GM12878 (cell line): ENCODE measurements around the gene GOLIM4. TPM values are rescaled to one million over a fixed set of nuclear protein-coding genes. Genes with fewer than 3 reads are reported as not detected.

Experiments used
- ATAC-seq: fragments of 200-7000 bp; cut with Tn5 transposase; 3 replicates; pipeline ENCODE4 v1.9.1; 2020; ENCODE audit warnings: mild to moderate bottlenecking, moderate library complexity
- BruUV-seq: library from RNA; stranded (reverse); fragments of 400-500 nt; replicated peaks from 2 replicates; lab custom pipeline; 2021; lab: Mats Ljungman, UMichigan
- CTCF ChIA-PET: fragments of 300-600 bp; sonication (Branson Sonifier 250); formaldehyde crosslinking; extraction: SDS; loops from one replicate; lab custom pipeline; 2021; ENCODE audit warnings: inconsistent platforms; lab: Yijun Ruan, JAX
- POLR2A ChIA-PET: fragments of 350-600 bp; formaldehyde crosslinking; extraction: SDS; loops from one replicate; lab custom pipeline; 2021; ENCODE audit warnings: inconsistent platforms; lab: Charles Lee
- RAD21 ChIA-PET: fragments of 300-600 bp; sonication (Branson Sonifier 250); formaldehyde crosslinking; loops from one replicate; lab custom pipeline; 2023; ENCODE audit warnings: antibody characterized with exemption; ENCODE audit not compliant: unreplicated experiment; lab: Charles Lee
- SMC1A ChIA-PET: fragments of 300-600 bp; sonication (Branson Sonifier 250); formaldehyde crosslinking; loops from one replicate; lab custom pipeline; 2023; ENCODE audit not compliant: unreplicated experiment, uncharacterized antibody; lab: Charles Lee
- DNase-seq: peaks from one replicate; pipeline ENCODE4 v3.0.0-alpha.2; 2011; ENCODE audit warnings: low read depth, low spot score
- FAIRE-seq: peaks from 3 replicates; lab custom pipeline; 2011; peaks lifted over from hg19 to GRCh38; lab: Jason Lieb, UNC
- H2AFZ ChIP-seq: 2 replicates; pipeline ENCODE4 v1.6.0; 2011; ENCODE audit warnings: low read depth, low read length, control low read depth; ENCODE audit not compliant: control insufficient read depth
- H3K27ac ChIP-seq: 2 replicates; pipeline ENCODE4 v1.5.1; 2011; ENCODE audit warnings: control low read depth; ENCODE audit not compliant: control insufficient read depth, insufficient read depth
- H3K27me3 ChIP-seq, 2 experiments: replicated peaks in 1 of 2; 2 replicates each; pipeline versions ENCODE4 v1.6.0 to v1.6.1; 2011; ENCODE audit warnings: low read length in 1 of 2; ENCODE audit not compliant: control insufficient read depth in 2 of 2, insufficient read depth in 2 of 2
- H3K36me3 ChIP-seq, 2 experiments: 2 replicates each; pipeline ENCODE4 v1.5.1; 2011; ENCODE audit warnings: low read length in 1 of 2; ENCODE audit not compliant: control insufficient read depth in 2 of 2, insufficient read depth in 2 of 2
- H3K4me1 ChIP-seq: 2 replicates; pipeline ENCODE4 v1.6.1; 2011; ENCODE audit warnings: mild to moderate bottlenecking, low read length, moderate library complexity, mixed read lengths; ENCODE audit not compliant: control insufficient read depth, insufficient read depth
- H3K4me2 ChIP-seq: 2 replicates; pipeline ENCODE4 v1.6.0; 2011; ENCODE audit warnings: control low read depth; ENCODE audit not compliant: control insufficient read depth, insufficient read depth
- H3K4me3 ChIP-seq: fragments of 200-600 bp; sonication (generic); 2 replicates; pipeline ENCODE4 v1.5.1; 2016
- H3K79me2 ChIP-seq: 2 replicates; pipeline ENCODE4 v1.6.0; 2011; ENCODE audit warnings: low read length; ENCODE audit not compliant: control insufficient read depth, insufficient read depth
- H3K9ac ChIP-seq: 2 replicates; pipeline ENCODE4 v1.8.0; 2011; ENCODE audit warnings: low read length, control low read depth, mixed read lengths; ENCODE audit not compliant: control insufficient read depth, insufficient read depth
- H3K9me3 ChIP-seq: replicated peaks from 3 replicates; pipeline ENCODE4 v1.5.1; 2011; ENCODE audit warnings: mild to moderate bottlenecking, low read length; ENCODE audit not compliant: control insufficient read depth, insufficient read depth
- H4K20me1 ChIP-seq: 2 replicates; pipeline ENCODE4 v1.6.0; 2011; ENCODE audit not compliant: control insufficient read depth, insufficient read depth
- ATF2 ChIP-seq: IDR thresholded peaks from 2 replicates; pipeline ENCODE4 v1.6.1; 2012; ENCODE audit warnings: low read length, inconsistent platforms
- BCL3 ChIP-seq: IDR thresholded peaks from 2 replicates; pipeline ENCODE4 v1.6.1; 2011; ENCODE audit warnings: borderline replicate concordance, low read depth, mild to moderate bottlenecking, moderate library complexity, low read length; ENCODE audit not compliant: insufficient read depth, poor library complexity, severe bottlenecking
- CREM ChIP-seq: IDR thresholded peaks from 2 replicates; pipeline ENCODE4 v1.6.1; 2014; ENCODE audit warnings: antibody characterized with exemption, low read depth
- EED ChIP-seq: sonication (generic); IDR thresholded peaks from 2 replicates; pipeline ENCODE4 v1.6.1; 2016; ENCODE audit warnings: antibody characterized with exemption, low read depth
- HSF1 ChIP-seq: fragments of 150-350 bp; IDR thresholded peaks from 2 replicates; pipeline ENCODE4 v1.6.1; 2014; ENCODE audit warnings: mild to moderate bottlenecking, low read depth, low read length
- IRF5 ChIP-seq: fragments of 450-650 bp; IDR thresholded peaks from 2 replicates; pipeline ENCODE4 v1.6.1; 2017; ENCODE audit warnings: borderline replicate concordance
- JUNB ChIP-seq: IDR thresholded peaks from 2 replicates; pipeline ENCODE4 v1.6.1; 2016; ENCODE audit warnings: antibody characterized with exemption, mild to moderate bottlenecking
- NFIC ChIP-seq: IDR thresholded peaks from 2 replicates; pipeline ENCODE4 v1.6.1; 2012; ENCODE audit warnings: low read depth, mild to moderate bottlenecking, inconsistent platforms, low read length, moderate library complexity
- POLR2AphosphoS5 ChIP-seq: IDR thresholded peaks from 2 replicates; pipeline ENCODE4 v1.6.1; 2011; ENCODE audit warnings: mild to moderate bottlenecking, low read length, inconsistent platforms
- RB1 ChIP-seq: fragments of 450-650 bp; formaldehyde crosslinking; IDR thresholded peaks from 2 replicates; pipeline ENCODE4 v1.6.1; 2017; ENCODE audit warnings: mild to moderate bottlenecking, borderline replicate concordance
- SRF ChIP-seq, 2 experiments: IDR thresholded peaks; 2 replicates each; pipeline ENCODE4 v1.6.1; 2011; ENCODE audit warnings: low read depth in 2 of 2, low read length in 2 of 2, mild to moderate bottlenecking in 1 of 2, moderate library complexity in 1 of 2
- SUPT20H ChIP-seq: IDR thresholded peaks from 2 replicates; pipeline ENCODE4 v1.6.1; 2011; ENCODE audit warnings: low read depth, mild to moderate bottlenecking, low read length, moderate library complexity, borderline replicate concordance; ENCODE audit not compliant: control insufficient read depth
- ZBED1 ChIP-seq: IDR thresholded peaks from 2 replicates; pipeline ENCODE4 v1.6.1; 2016; ENCODE audit warnings: borderline replicate concordance
- ZBTB4 ChIP-seq: fragments of 450-650 bp; formaldehyde crosslinking; IDR thresholded peaks from 2 replicates; pipeline ENCODE4 v1.4.0; 2022; ENCODE audit warnings: mild to moderate bottlenecking, moderate library complexity
- WGBS: methylation state at CpG from one replicate; pipeline ENCODE4 v1.1.6; 2016; ENCODE audit warnings: low lambda C conversion rate; ENCODE audit not compliant: insufficient replicate concordance, insufficient coverage; ENCODE audit errors: missing lambda C conversion rate; 5-methylcytosine and 5-hydroxymethylcytosine counted together
- in situ Hi-C: fragments of 300-500 bp; cut with MboI; formaldehyde crosslinking; loops from 9 replicates; pipeline ENCODE4 v1.14.3; 2018; ENCODE audit warnings: mixed read lengths
- intact Hi-C: fragments of 100-400 bp; cut with micrococcal nuclease; formaldehyde crosslinking; loops from one replicate; pipeline ENCODE4 v1.14.2; 2022; ENCODE audit not compliant: unreplicated experiment
- polyA plus RNA-seq, 11 experiments: library from polyadenylated mRNA; depleted of rRNA in 4 of 11; unstranded in 6 of 11; stranded (reverse) in 5 of 11; fragments of >200 nt; fragmentation: Nextera tagmentation in 4 of 11; fragmentation: Illumina TruSeq in 1 of 11; extraction: Ambion mirVana in 4 of 11; extraction: Trizol in 1 of 11; gene quantifications; 1 replicate in 1 of 11; 2 replicates in 10 of 11; pipeline versions ENCODE4 v1.2.1 to v1.2.3, GENCODE V29; 2011 to 2016; ENCODE audit warnings: inconsistent platforms in 2 of 11, missing spikeins in 2 of 11, low read depth in 1 of 11
- total RNA-seq, 4 experiments: library from RNA; depleted of rRNA in 3 of 4; stranded (reverse); fragments of >200 nt in 3 of 4; fragmentation: Illumina TruSeq in 1 of 4; extraction: Trizol in 1 of 4; gene quantifications; 2 replicates each; pipeline versions ENCODE4 v1.2.1 to v1.2.3, GENCODE V29; 2013 to 2021

Gene GOLIM4
- total and polyA plus RNA-seq, 10 of the 15 experiments (the other 5 are each of a cell fraction or from before 2014, with no cell fraction given), result 11.1 to 32.4 (median 19.3) TPM

GRCh38 chr3:168060317-168060716, 35.4 kb downstream of the GOLIM4 start:
- in situ Hi-C loops, result no loop called here
- FAIRE-seq, result no peak
- TF ChIP-seq RB1 (no peak), BCL3 (peak; percentile 21), SUPT20H (no peak), ATF2 (peak; percentile 49; the same call in 1 of the 2 replicates), IRF5 (no peak), POLR2AphosphoS5 (no peak), HSF1 (no peak), ZBED1 (no peak), CREM (peak; percentile 59; the same call in 1 of the 2 replicates), EED (peak; percentile 55; the same call in 1 of the 2 replicates), JUNB (peak; percentile 92), ZBTB4 (CRISPR knock-in tag) (no peak), NFIC (peak; percentile 32; the same call in 1 of the 2 replicates), SRF (IDR thresholded peaks at IDR 0.05; ENCODE audit: low read depth in 2 of 2, low read length in 2 of 2) (peak in 1 of 2 experiments; percentile 30; a peak in 1 of 4 replicates)

More at GRCh38 chr3:168060317-168060716, 35.4 kb downstream of the GOLIM4 start:
- ChIA-PET RAD21 (interaction anchor here (3.2 kb wide), 1 partner anchor 106 kb away, joined by 16 read pairs; no protein-coding TSS in a partner anchor), CTCF (interaction anchor here (1.0 to 4.4 kb wide), 5 partner anchors 8 to 107 kb away, joined by 3 to 35 read pairs (median 4); no protein-coding TSS in a partner anchor), SMC1A (interaction anchor here (3.9 to 7.1 kb wide), 3 partner anchors 8 to 28 kb away, joined by 19 to 67 read pairs (median 22); no protein-coding TSS in a partner anchor), POLR2A (interaction anchor here (2.0 kb wide), 1 partner anchor 34 kb away, joined by 8 read pairs; no protein-coding TSS in a partner anchor)
- peaks cover 11% of the 10 kb centered on the region for H3K79me2 ChIP-seq
- H3K4me1 ChIP-seq, result peaks cover 10% of the 10 kb centered on the region
- H3K4me3 ChIP-seq, result no peak overlapping the region
- H4K20me1 ChIP-seq, result no peaks in the 10 kb centered on the region
- peaks cover 8% of the 10 kb centered on the region; the same call in 2 of the 3 replicates for H3K9me3 ChIP-seq
- no peaks in the 10 kb centered on the region for H3K36me3 ChIP-seq
- no peaks in the 10 kb centered on the region for H3K27me3 ChIP-seq
- no peak overlapping the region for H3K27ac ChIP-seq
- no peak overlapping the region for H3K4me2 ChIP-seq
- no TSS peak for BruUV-seq
- 97% methylated on average over 3 of the region's 3 CpGs for WGBS
- no peak overlapping the region for H3K9ac ChIP-seq
- intact Hi-C loops, result loop anchor here (2.0 kb wide), 1 partner anchor 34 kb away; the partner anchor contains the start of gene GOLIM4
- DNase-seq, result no peak
- H2AFZ ChIP-seq, result no peak overlapping the region
- peak; percentile 41 for ATAC-seq
